HG03280 (cell line): ENCODE measurements around the gene BGN.

Source experiments
- ATAC-seq: cut with Tn5 transposase; IDR thresholded peaks from one replicate; pipeline ENCODE4 v1.9.1; 2021; ENCODE audit warnings: mild to moderate bottlenecking, moderate library complexity; ENCODE audit not compliant: unreplicated experiment

The BGN gene

GRCh38 chrX:153502796-153503195 lies 8.0 kb downstream of the BGN start:
- ATAC-seq = no peak

- no peak for ATAC-seq
Observed at GRCh38 chrX:153504445-153505016, 9.8 kb downstream of the BGN start.

GRCh38 chrX:153505361-153505760 lies 10.6 kb downstream of the BGN start:
- ATAC-seq = no peak

- ATAC-seq = peak; percentile 88
Observed at GRCh38 chrX:153507484-153508178, 12.9 kb downstream of the BGN start.

GRCh38 chrX:153509592-153509991 lies 14.8 kb downstream of the BGN start:
- ATAC-seq = no peak

- ATAC-seq = no peak
Observed at GRCh38 chrX:153510383-153510782, 15.6 kb downstream of the BGN start.

GRCh38 chrX:153511784-153512500 lies 17.2 kb downstream of the BGN start:
- no peak for ATAC-seq

- ATAC-seq = no peak
Observed at GRCh38 chrX:153512501-153512893, 17.7 kb downstream of the BGN start.

- ATAC-seq = no peak
Observed at GRCh38 chrX:153513265-153513664, 18.5 kb downstream of the BGN start.

GRCh38 chrX:153514259-153514658 lies 19.5 kb downstream of the BGN start:
- no peak for ATAC-seq

- ATAC-seq = no peak
Observed at GRCh38 chrX:153515435-153515834, 20.7 kb downstream of the BGN start.

- no peak for ATAC-seq
Observed at GRCh38 chrX:153516073-153516472, 21.3 kb downstream of the BGN start.

GRCh38 chrX:153517423-153517822 lies 22.6 kb downstream of the BGN start, which contains the start of gene ATP2B3:
ATP2B3 (plus strand) TSS chrX:153517642; CDS start chrX:153536248, 18,606 bp downstream.
- ATAC-seq = no peak

GRCh38 chrX:153517946-153518834 lies 23.4 kb downstream of the BGN start:
- no peak for ATAC-seq

GRCh38 chrX:153519569-153520286 lies 24.9 kb downstream of the BGN start:
- no peak for ATAC-seq

- ATAC-seq = no peak
Observed at GRCh38 chrX:153520287-153520917, 25.6 kb downstream of the BGN start.

GRCh38 chrX:153521034-153521433 lies 26.3 kb downstream of the BGN start:
- no peak for ATAC-seq

- no peak for ATAC-seq
Observed at GRCh38 chrX:153522259-153522658, 27.5 kb downstream of the BGN start.

GRCh38 chrX:153523269-153523668 lies 28.5 kb downstream of the BGN start:
- no peak for ATAC-seq

GRCh38 chrX:153524234-153524633 lies 29.5 kb downstream of the BGN start:
- no peak for ATAC-seq
